ENCODE measurements around the gene SFRP4.

SFRP4 gene

GRCh38 chr7:37920305-37920848, 3.8 kb upstream of the SFRP4 start, which contains the start of gene EPDR1:
TSS of gene EPDR1 (plus strand) at chr7:37920640. CDS start at chr7:37920940, 300 bp downstream.
- peak; percentile 8 for TF ChIP-seq CTCF (IDR thresholded peaks at IDR 0.05; ENCODE audit: extremely low read depth, insufficient read depth, missing control alignments)
- DNase-seq (ENCODE audit: low spot score): peak; percentile 30
- in situ Hi-C loops (cut with MboI; ENCODE audit: low pct_unique_long_range_greater_than_20kb, low sequenced_read_pairs, unreplicated experiment): no loop called here

- in situ Hi-C loops (cut with MboI; ENCODE audit: low pct_unique_long_range_greater_than_20kb, low sequenced_read_pairs, unreplicated experiment): no loop called here
- TF ChIP-seq CTCF (IDR thresholded peaks at IDR 0.05; ENCODE audit: extremely low read depth, insufficient read depth, missing control alignments): no peak
- no peak for DNase-seq (ENCODE audit: low spot score)
Observed at GRCh38 chr7:37918526-37918925, 1.9 kb upstream of the SFRP4 start.

GRCh38 chr7:37916017-37916672, 472 bp downstream of the SFRP4 start:
- no peak for TF ChIP-seq CTCF (IDR thresholded peaks at IDR 0.05; ENCODE audit: extremely low read depth, insufficient read depth, missing control alignments)
- DNase-seq (ENCODE audit: low spot score): no peak
- in situ Hi-C loops (cut with MboI; ENCODE audit: low pct_unique_long_range_greater_than_20kb, low sequenced_read_pairs, unreplicated experiment): no loop called here

GRCh38 chr7:37915438-37915837, 1.2 kb downstream of the SFRP4 start:
- TF ChIP-seq CTCF (IDR thresholded peaks at IDR 0.05; ENCODE audit: extremely low read depth, insufficient read depth, missing control alignments): no peak
- in situ Hi-C loops (cut with MboI; ENCODE audit: low pct_unique_long_range_greater_than_20kb, low sequenced_read_pairs, unreplicated experiment): no loop called here
- DNase-seq (ENCODE audit: low spot score): no peak

- DNase-seq (ENCODE audit: low spot score): no peak
- in situ Hi-C loops (cut with MboI; ENCODE audit: low pct_unique_long_range_greater_than_20kb, low sequenced_read_pairs, unreplicated experiment): no loop called here
- TF ChIP-seq CTCF (IDR thresholded peaks at IDR 0.05; ENCODE audit: extremely low read depth, insufficient read depth, missing control alignments): no peak
Observed at GRCh38 chr7:37912756-37913155, 3.9 kb downstream of the SFRP4 start.

- in situ Hi-C loops (cut with MboI; ENCODE audit: low pct_unique_long_range_greater_than_20kb, low sequenced_read_pairs, unreplicated experiment): loop anchor here (10.0 kb wide), 1 partner anchor 316 kb away; no protein-coding TSS in a partner anchor
- DNase-seq (ENCODE audit: low spot score): no peak
- TF ChIP-seq CTCF (IDR thresholded peaks at IDR 0.05; ENCODE audit: extremely low read depth, insufficient read depth, missing control alignments): no peak
Observed at GRCh38 chr7:37908221-37908788, 8.3 kb downstream of the SFRP4 start.

Measured in GM13977 (cell line).